Nephron progenitor cell (in vitro differentiated cells): Measurements from ENCODE around the gene OTOA.

Experiments
- DNase-seq: peaks from one replicate; pipeline ENCODE4 v3.0.0; 2021
- H3K27ac Mint-ChIP-seq: 2 replicates; pipeline ENCODE4 v1.8.0; 2021; ENCODE audit warnings: mild to moderate bottlenecking, moderate library complexity, mixed read lengths
- H3K27me3 Mint-ChIP-seq: 2 replicates; pipeline ENCODE4 v1.8.0; 2021; ENCODE audit warnings: mild to moderate bottlenecking, low read depth, mixed read lengths; ENCODE audit not compliant: poor library complexity
- H3K36me3 Mint-ChIP-seq: 2 replicates; pipeline ENCODE4 v1.8.0; 2021; ENCODE audit warnings: low read depth, mixed read lengths
- H3K4me1 Mint-ChIP-seq: 2 replicates; pipeline ENCODE4 v1.8.0; 2021; ENCODE audit warnings: mixed read lengths
- H3K4me3 Mint-ChIP-seq: 2 replicates; pipeline ENCODE4 v1.8.0; 2021; ENCODE audit warnings: mild to moderate bottlenecking, moderate library complexity, mixed read lengths
- H3K9me3 Mint-ChIP-seq: 2 replicates; pipeline ENCODE4 v1.8.0; 2021; ENCODE audit warnings: mild to moderate bottlenecking, moderate library complexity, mixed read lengths
- CTCF ChIP-seq: fragments of 200-600 bp; sonication (generic); IDR thresholded peaks from 2 replicates; pipeline ENCODE4 v1.5.0; 2021; ENCODE audit warnings: antibody characterized with exemption

OTOA gene

GRCh38 chr16:21663889-21664647, at the start of gene OTOA:
Gene OTOA, plus strand, starts transcription at chr16:21663968. Its CDS starts 14,547 bp downstream, at chr16:21678515.
- peak within 1 kb of the TSS; percentile 67 for H3K4me3 Mint-ChIP-seq
- H3K27me3 Mint-ChIP-seq: peaks cover 27% of the 10 kb centered on the region
- TF ChIP-seq CTCF: no peak
- no peak within 1 kb of the TSS for H3K27ac Mint-ChIP-seq
- peak; percentile 34 for DNase-seq
- H3K9me3 Mint-ChIP-seq: peaks cover 6% of the 10 kb centered on the region
- peaks cover 17% of the 10 kb centered on the region for H3K4me1 Mint-ChIP-seq
- H3K36me3 Mint-ChIP-seq: peaks cover 11% of the 10 kb centered on the region

- H3K4me1 Mint-ChIP-seq: peaks cover 24% of the 10 kb centered on the region
- peaks cover 49% of the 10 kb centered on the region for H3K36me3 Mint-ChIP-seq
- H3K27ac Mint-ChIP-seq: no peak overlapping the region
- H3K4me3 Mint-ChIP-seq: no peak overlapping the region
- no peaks in the 10 kb centered on the region for H3K27me3 Mint-ChIP-seq
- TF ChIP-seq CTCF: no peak
- DNase-seq: no peak
- no peaks in the 10 kb centered on the region for H3K9me3 Mint-ChIP-seq
Measured at GRCh38 chr16:21614896-21615295, 48.9 kb upstream of the OTOA start.

- H3K27ac Mint-ChIP-seq: no peak overlapping the region
- peaks cover 8% of the 10 kb centered on the region for H3K4me1 Mint-ChIP-seq
- H3K36me3 Mint-ChIP-seq: peaks cover 61% of the 10 kb centered on the region
- no peaks in the 10 kb centered on the region for H3K9me3 Mint-ChIP-seq
- H3K4me3 Mint-ChIP-seq: no peak overlapping the region
- TF ChIP-seq CTCF: no peak
- no peak for DNase-seq
- no peaks in the 10 kb centered on the region for H3K27me3 Mint-ChIP-seq
Measured at GRCh38 chr16:21617607-21618006, 46.2 kb upstream of the OTOA start.

- peaks cover 63% of the 10 kb centered on the region for H3K36me3 Mint-ChIP-seq
Measured at GRCh38 chr16:21618281-21618680, 45.5 kb upstream of the OTOA start.

GRCh38 chr16:21619765-21620425, 43.9 kb upstream of the OTOA start:
- Mint-ChIP-seq H3K4me3 (no peak overlapping the region), H3K27me3 (no peaks in the 10 kb centered on the region), H3K27ac (peak overlapping the region; percentile 28), H3K9me3 (no peaks in the 10 kb centered on the region), H3K36me3 (peaks cover 66% of the 10 kb centered on the region), H3K4me1 (peaks cover 8% of the 10 kb centered on the region)
- TF ChIP-seq CTCF: no peak
- no peak for DNase-seq

More at GRCh38 chr16:21618281-21618680, 45.5 kb upstream of the OTOA start:
- H3K27me3 Mint-ChIP-seq: no peaks in the 10 kb centered on the region
- H3K4me1 Mint-ChIP-seq: peaks cover 8% of the 10 kb centered on the region
- no peak for DNase-seq
- H3K27ac Mint-ChIP-seq: peak overlapping the region; percentile 41
- TF ChIP-seq CTCF: no peak
- H3K9me3 Mint-ChIP-seq: no peaks in the 10 kb centered on the region
- H3K4me3 Mint-ChIP-seq: no peak overlapping the region
